Esophagus muscularis mucosa (tissue), 4 donors: Measurements from ENCODE around the gene KLRD1.

Experiments used
- EP300 ChIP-seq: sonication (generic); formaldehyde crosslinking; IDR thresholded peaks from one replicate; pipeline ENCODE4 v1.6.1; 2017; ENCODE audit warnings: antibody characterized with exemption
- POLR2AphosphoS5 ChIP-seq, 2 donors: sonication (generic); formaldehyde crosslinking; IDR thresholded peaks; one replicate each; pipeline ENCODE4 v1.6.1; 2017; ENCODE audit warnings: antibody characterized with exemption in 2 of 2
- TF ChIP-seq, protein P1 (sequence below), 3 experiments: fragments of 200-600 bp in 2 of 3; fragments of 450-650 bp in 1 of 3; sonication (generic) in 2 of 3; IDR thresholded peaks; one replicate each; pipeline ENCODE4 v1.5.1; 2017 to 2019; ENCODE audit warnings: antibody characterized with exemption in 3 of 3, mild to moderate bottlenecking in 2 of 3, moderate library complexity in 1 of 3

GRCh38 chr12:10279937-10280336, 27.7 kb upstream of the KLRD1 start:
- TF ChIP-seq, protein P1, sequence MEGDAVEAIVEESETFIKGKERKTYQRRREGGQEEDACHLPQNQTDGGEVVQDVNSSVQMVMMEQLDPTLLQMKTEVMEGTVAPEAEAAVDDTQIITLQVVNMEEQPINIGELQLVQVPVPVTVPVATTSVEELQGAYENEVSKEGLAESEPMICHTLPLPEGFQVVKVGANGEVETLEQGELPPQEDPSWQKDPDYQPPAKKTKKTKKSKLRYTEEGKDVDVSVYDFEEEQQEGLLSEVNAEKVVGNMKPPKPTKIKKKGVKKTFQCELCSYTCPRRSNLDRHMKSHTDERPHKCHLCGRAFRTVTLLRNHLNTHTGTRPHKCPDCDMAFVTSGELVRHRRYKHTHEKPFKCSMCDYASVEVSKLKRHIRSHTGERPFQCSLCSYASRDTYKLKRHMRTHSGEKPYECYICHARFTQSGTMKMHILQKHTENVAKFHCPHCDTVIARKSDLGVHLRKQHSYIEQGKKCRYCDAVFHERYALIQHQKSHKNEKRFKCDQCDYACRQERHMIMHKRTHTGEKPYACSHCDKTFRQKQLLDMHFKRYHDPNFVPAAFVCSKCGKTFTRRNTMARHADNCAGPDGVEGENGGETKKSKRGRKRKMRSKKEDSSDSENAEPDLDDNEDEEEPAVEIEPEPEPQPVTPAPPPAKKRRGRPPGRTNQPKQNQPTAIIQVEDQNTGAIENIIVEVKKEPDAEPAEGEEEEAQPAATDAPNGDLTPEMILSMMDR (IDR thresholded peaks at IDR 0.05) = no peak
- TF ChIP-seq EP300 (no peak), POLR2AphosphoS5 (IDR thresholded peaks at IDR 0.05) (no peak)
